Endothelial cell of umbilical vein (primary cell): ENCODE measurements around the gene MTFP1. TPM values are rescaled to one million over a fixed set of nuclear protein-coding genes. Genes with fewer than 3 reads are reported as not detected.
"Not testable (repeated sequence)": the region's sequence is repeated elsewhere in the genome, so short reads cannot be mapped to it uniquely, and the experiment has no call there.

Experiments used
- BruUV-seq: library from RNA; stranded (reverse); fragments of 400-500 nt; replicated peaks from 2 replicates; lab custom pipeline; 2021; lab: Mats Ljungman, UMichigan
- CTCF ChIA-PET: fragments of 300-600, 350-600 bp; sonication (Branson Sonifier 250); formaldehyde crosslinking; loops from one replicate; lab custom pipeline; 2021; ENCODE audit warnings: antibody characterized with exemption, inconsistent platforms; lab: Charles Lee
- POLR2A ChIA-PET: fragments of 300-600, 350-600 bp; sonication (Branson Sonifier 250); formaldehyde crosslinking; loops from one replicate; lab custom pipeline; 2021; ENCODE audit warnings: antibody characterized with exemption, inconsistent platforms; lab: Charles Lee
- DNase-seq: peaks from one replicate; pipeline ENCODE4 v3.0.0-alpha.2; 2011; ENCODE audit warnings: low read depth, low spot score
- FAIRE-seq: peaks from 2 replicates; lab custom pipeline; 2011; peaks lifted over from hg19 to GRCh38; lab: Jason Lieb, UNC
- H2AFZ ChIP-seq: 2 replicates; pipeline ENCODE4 v1.6.0; 2012; ENCODE audit warnings: low read depth, low read length, control low read depth, inconsistent platforms
- H3K27ac ChIP-seq: 2 replicates; pipeline ENCODE4 v1.5.1; 2011; ENCODE audit warnings: low read depth, mild to moderate bottlenecking, control low read depth, low read length, moderate library complexity; ENCODE audit not compliant: insufficient read depth
- H3K27me3 ChIP-seq, 2 experiments: 2 replicates each; pipeline versions ENCODE4 v1.6.0 to v1.6.1; 2011; ENCODE audit warnings: low read length in 2 of 2, mixed read lengths in 1 of 2; ENCODE audit not compliant: control insufficient read depth in 2 of 2, insufficient read depth in 2 of 2
- H3K36me3 ChIP-seq, 2 experiments: 2 replicates in 1 of 2; 3 replicates in 1 of 2; pipeline ENCODE4 v1.5.1; 2011; ENCODE audit warnings: low read length in 2 of 2, mild to moderate bottlenecking in 1 of 2, moderate library complexity in 1 of 2; ENCODE audit not compliant: control insufficient read depth in 2 of 2, insufficient read depth in 2 of 2; ENCODE audit errors: extremely low read depth in 1 of 2
- H3K4me1 ChIP-seq: 3 replicates; pipeline ENCODE4 v1.5.1; 2011; ENCODE audit warnings: mild to moderate bottlenecking, low read length; ENCODE audit not compliant: control insufficient read depth, insufficient read depth; ENCODE audit errors: extremely low read depth
- H3K4me2 ChIP-seq: 2 replicates; pipeline ENCODE4 v1.6.1; 2011; ENCODE audit warnings: low read length, control low read depth, mixed read lengths; ENCODE audit not compliant: insufficient read depth
- H3K4me3 ChIP-seq, 3 experiments: fragments of 200-600 bp in 1 of 3; sonication (generic), shearing (Covaris generic) in 1 of 3; replicated peaks in 1 of 3; 2 replicates each; pipeline ENCODE4 v1.5.1; 2011 to 2016; ENCODE audit warnings: control low read depth in 3 of 3, low read length in 3 of 3, mild to moderate bottlenecking in 2 of 3, inconsistent platforms in 1 of 3, low read depth in 1 of 3, moderate library complexity in 1 of 3; ENCODE audit not compliant: insufficient read depth in 1 of 3
- H3K79me2 ChIP-seq: 2 replicates; pipeline ENCODE4 v1.6.0; 2012; ENCODE audit warnings: low read length, inconsistent platforms; ENCODE audit not compliant: control insufficient read depth, insufficient read depth
- H3K9ac ChIP-seq: replicated peaks from 2 replicates; pipeline ENCODE3; 2011; ENCODE audit warnings: low read length, control low read depth; ENCODE audit not compliant: insufficient read depth; ENCODE audit errors: extremely low read depth
- H3K9me1 ChIP-seq: replicated peaks from 3 replicates; pipeline ENCODE4 v1.6.0; 2011; ENCODE audit warnings: mild to moderate bottlenecking, low read length; ENCODE audit not compliant: control insufficient read depth, insufficient read depth; ENCODE audit errors: extremely low read depth
- H3K9me3 ChIP-seq: replicated peaks from 2 replicates; pipeline ENCODE4 v1.5.1; 2012; ENCODE audit warnings: low read length, inconsistent platforms; ENCODE audit not compliant: control insufficient read depth, insufficient read depth
- H4K20me1 ChIP-seq: replicated peaks from 2 replicates; pipeline ENCODE3; 2011; ENCODE audit warnings: mild to moderate bottlenecking, low read length; ENCODE audit not compliant: control insufficient read depth, insufficient read depth; ENCODE audit errors: extremely low read depth
- CTCF ChIP-seq, 2 donors: IDR thresholded peaks; 1 replicate in 1 of 2; 2 replicates in 1 of 2; pipeline ENCODE4 v1.5.1; 2011; ENCODE audit warnings: low read length in 2 of 2, mild to moderate bottlenecking in 2 of 2, moderate library complexity in 2 of 2, control low read depth in 1 of 2, inconsistent platforms in 1 of 2, low read depth in 1 of 2; ENCODE audit not compliant: insufficient read depth in 1 of 2; ENCODE audit errors: extremely low read depth in 1 of 2
- EZH2 ChIP-seq: IDR thresholded peaks from 2 replicates; pipeline ENCODE4 v1.6.1; 2012; ENCODE audit warnings: borderline replicate concordance, low read depth, mild to moderate bottlenecking, moderate library complexity, low read length, inconsistent platforms; ENCODE audit not compliant: severe bottlenecking
- FOS ChIP-seq: IDR thresholded peaks from 2 replicates; pipeline ENCODE4 v1.6.1; 2011; ENCODE audit warnings: mild to moderate bottlenecking, low read length, moderate library complexity, borderline replicate concordance; ENCODE audit not compliant: insufficient read depth
- GATA2 ChIP-seq: IDR thresholded peaks from 2 replicates; pipeline ENCODE4 v1.7.0; 2011; ENCODE audit warnings: low read depth, mild to moderate bottlenecking, moderate library complexity, mixed read lengths, low read length; ENCODE audit not compliant: insufficient read length, insufficient read depth
- JUN ChIP-seq: IDR thresholded peaks from 2 replicates; pipeline ENCODE4 v1.6.1; 2011; ENCODE audit warnings: borderline replicate concordance, low read depth; ENCODE audit not compliant: insufficient read length, insufficient read depth
- MAX ChIP-seq: IDR thresholded peaks from 2 replicates; pipeline ENCODE4 v1.6.1; 2011; ENCODE audit not compliant: insufficient read depth, insufficient read length
- MYC ChIP-seq: IDR thresholded peaks from one replicate; pipeline ENCODE4 v1.6.1; 2011; ENCODE audit warnings: mild to moderate bottlenecking, low read depth, low read length
- POLR2A ChIP-seq: IDR thresholded peaks from 2 replicates; pipeline ENCODE4 v1.6.1; 2012; ENCODE audit warnings: low read depth, mild to moderate bottlenecking, control low read depth, low read length
- POLR2AphosphoS5 ChIP-seq: IDR thresholded peaks from 2 replicates; pipeline ENCODE4 v1.6.1; 2012; ENCODE audit warnings: low read depth, mild to moderate bottlenecking, control low read depth, low read length, moderate library complexity; ENCODE audit not compliant: insufficient read depth
- dilution Hi-C: fragments of 300-500 bp; cut with MboI; formaldehyde crosslinking; loops from one replicate; pipeline ENCODE4 v1.15.0; 2019; ENCODE audit warnings: low sequenced_read_pairs; ENCODE audit not compliant: extremely low pct_ligation_motif_present
- intact Hi-C: fragments of 100-400 bp; cut with micrococcal nuclease; formaldehyde crosslinking; loops from one replicate; pipeline ENCODE4 v1.10.0; 2022
- polyA plus RNA-seq, 4 experiments: library from polyadenylated mRNA; depleted of rRNA in 3 of 4; stranded (reverse) in 3 of 4; unstranded in 1 of 4; fragments of >200 nt; gene quantifications; 2 replicates each; pipeline versions ENCODE4 v1.2.1 to v1.2.3, GENCODE V29; 2011 to 2012; ENCODE audit warnings: missing spikeins in 1 of 4
- total RNA-seq: library from RNA; stranded (reverse); gene quantifications from 2 replicates; pipeline ENCODE4 v1.2.3, GENCODE V29; 2021

Gene MTFP1
- total and polyA plus RNA-seq, 2 donors (not counting 3 experiments of a cell fraction or from before 2014, with no cell fraction given) = 30.3 to 41.9 TPM

GRCh38 chr22:30460147-30460546, 34.6 kb downstream of the MTFP1 start:
- ChIA-PET CTCF (no interaction called here), POLR2A (no interaction called here)
- intact Hi-C loops (no loop called here), dilution Hi-C loops (no loop called here)
- H3K9ac ChIP-seq = no peak overlapping the region
- no peaks in the 10 kb centered on the region for H4K20me1 ChIP-seq
- peaks cover 0 to 5% of the 10 kb centered on the region in 2 experiments for H3K27me3 ChIP-seq
- no peaks in the 10 kb centered on the region for H3K4me1 ChIP-seq
- H3K9me3 ChIP-seq = no peaks in the 10 kb centered on the region
- no peaks in the 10 kb centered on the region for H3K79me2 ChIP-seq
- H3K4me2 ChIP-seq = no peak overlapping the region
- no peaks in the 10 kb centered on the region for H3K9me1 ChIP-seq
- no peak overlapping the region for H3K4me3 ChIP-seq
- H3K36me3 ChIP-seq = no peaks in the 10 kb centered on the region
- H2AFZ ChIP-seq = no peak overlapping the region
- DNase-seq (no peak), FAIRE-seq (no peak)
- BruUV-seq = no TSS peak
- H3K27ac ChIP-seq = no peak overlapping the region
- TF ChIP-seq POLR2AphosphoS5 (no peak), FOS (no peak), POLR2A (no peak), JUN (no peak), EZH2 (no peak), CTCF (IDR thresholded peaks at IDR 0.05; ENCODE audit: extremely low read depth in 1 of 2, insufficient read depth in 1 of 2, low read depth in 1 of 2, low read length in 2 of 2) (no peak), MYC (no peak), MAX (no peak), GATA2 (no peak)

- H4K20me1 ChIP-seq, BruUV-seq, H3K79me2 ChIP-seq, H3K4me1 ChIP-seq, H2AFZ ChIP-seq, H3K9me3 ChIP-seq, H3K27me3 ChIP-seq, DNase-seq, H3K4me2 ChIP-seq, H3K36me3 ChIP-seq, H3K9ac ChIP-seq, CTCF ChIA-PET, H3K4me3 ChIP-seq, POLR2A ChIA-PET, H3K27ac ChIP-seq, dilution Hi-C loops, intact Hi-C loops, FAIRE-seq, H3K9me1 ChIP-seq: not testable (repeated sequence)
Measured at GRCh38 chr22:30460555-30460954, 35.0 kb downstream of the MTFP1 start.
